ENCODE measurements around the gene FOXO1.
"Not testable (repeated sequence)": the region's sequence is repeated elsewhere in the genome, so short reads cannot be mapped to it uniquely, and the experiment has no call there.

GRCh38 chr13:40714433-40714832 lies 48.0 kb upstream of the FOXO1 start:
- not testable (repeated sequence) for TF ChIP-seq CTCF, POLR2A (IDR thresholded peaks at IDR 0.05)

All from lower leg skin (tissue), 3 donors.